CD14-positive monocyte (primary cell): Measurements from ENCODE around the gene PDIA5. TPM values are rescaled to one million over a fixed set of nuclear protein-coding genes. Genes with fewer than 3 reads are reported as not detected.

ENCODE experiments used
- DNase-seq, 3 donors: peaks; one replicate each; pipeline ENCODE4 v3.0.0-alpha.2; 2011 to 2022
- H2AFZ ChIP-seq: 2 replicates; pipeline ENCODE4 v1.6.0; 2012; ENCODE audit warnings: mild to moderate bottlenecking, low read depth, low read length, inconsistent platforms; ENCODE audit not compliant: insufficient read depth, poor library complexity, severe bottlenecking
- H3K27ac ChIP-seq, 2 donors: 1 replicate in 1 of 2; 2 replicates in 1 of 2; pipeline ENCODE4 v1.5.1; 2012 to 2013; ENCODE audit warnings: low read length in 2 of 2, control low read depth in 1 of 2, inconsistent platforms in 1 of 2, low read depth in 1 of 2, mild to moderate bottlenecking in 1 of 2
- H3K27me3 ChIP-seq, 2 donors: one replicate each; pipeline versions ENCODE4 v1.6.0 to v1.6.1; 2011 to 2013; ENCODE audit warnings: low read length in 2 of 2; ENCODE audit not compliant: control insufficient read depth in 2 of 2, insufficient read depth in 2 of 2
- H3K36me3 ChIP-seq, 2 donors: replicated peaks in 1 of 2; 1 replicate in 1 of 2; 2 replicates in 1 of 2; pipeline versions ENCODE4 v1.5.1 to v1.6.1; 2012 to 2013; ENCODE audit warnings: low read length in 2 of 2, control low read depth in 1 of 2, inconsistent platforms in 1 of 2, mild to moderate bottlenecking in 1 of 2; ENCODE audit not compliant: insufficient read depth in 2 of 2, control insufficient read depth in 1 of 2
- H3K4me1 ChIP-seq, 2 donors: 1 replicate in 1 of 2; 2 replicates in 1 of 2; pipeline versions ENCODE4 v1.5.1 to v1.6.1; 2012 to 2013; ENCODE audit warnings: low read length in 2 of 2, control low read depth in 1 of 2, inconsistent platforms in 1 of 2, mild to moderate bottlenecking in 1 of 2, moderate library complexity in 1 of 2; ENCODE audit not compliant: insufficient read depth in 2 of 2, control insufficient read depth in 1 of 2
- H3K4me2 ChIP-seq: replicated peaks from 2 replicates; pipeline ENCODE3; 2012; ENCODE audit warnings: low read length, moderate library complexity, mild to moderate bottlenecking; ENCODE audit not compliant: poor library complexity, severe bottlenecking; ENCODE audit errors: extremely low read depth
- H3K4me3 ChIP-seq, 3 experiments: fragments of 200-600 bp in 1 of 3; sonication (generic) in 1 of 3; replicated peaks in 1 of 3; 1 replicate in 2 of 3; 2 replicates in 1 of 3; pipeline ENCODE4 v1.5.1; 2011 to 2013; ENCODE audit warnings: low read length in 3 of 3, mild to moderate bottlenecking in 3 of 3, control low read depth in 2 of 3, low read depth in 2 of 3, inconsistent platforms in 1 of 3, moderate library complexity in 1 of 3
- H3K79me2 ChIP-seq: 2 replicates; pipeline ENCODE4 v1.6.0; 2012; ENCODE audit warnings: mild to moderate bottlenecking, control low read depth, inconsistent platforms, low read length, moderate library complexity; ENCODE audit not compliant: insufficient read depth
- H3K9ac ChIP-seq: 2 replicates; pipeline ENCODE4 v1.6.0; 2017; ENCODE audit warnings: low read length, mild to moderate bottlenecking; ENCODE audit not compliant: insufficient read depth, poor library complexity, severe bottlenecking
- H3K9me3 ChIP-seq, 2 donors: replicated peaks in 1 of 2; 1 replicate in 1 of 2; 2 replicates in 1 of 2; pipeline versions ENCODE4 v1.5.1 to v1.6.1; 2012 to 2013; ENCODE audit warnings: low read length in 2 of 2, control low read depth in 1 of 2; ENCODE audit not compliant: control insufficient read depth in 1 of 2, insufficient read depth in 1 of 2
- H4K20me1 ChIP-seq: 2 replicates; pipeline ENCODE4 v1.6.0; 2012; ENCODE audit warnings: mild to moderate bottlenecking, low read length, control low read depth, moderate library complexity; ENCODE audit not compliant: insufficient read depth
- H3K27ac Mint-ChIP-seq, 7 donors: one replicate each; pipeline ENCODE4 v1.8.0; 2020; ENCODE audit warnings: mild to moderate bottlenecking in 7 of 7, mixed read lengths in 7 of 7, moderate library complexity in 6 of 7, inconsistent platforms in 2 of 7
- H3K27me3 Mint-ChIP-seq, 3 donors: one replicate each; pipeline ENCODE4 v1.8.0; 2021 to 2022; ENCODE audit warnings: low read depth in 3 of 3, mild to moderate bottlenecking in 3 of 3, mixed read lengths in 3 of 3, moderate library complexity in 3 of 3, inconsistent platforms in 1 of 3
- H3K36me3 Mint-ChIP-seq, 2 donors: one replicate each; pipeline ENCODE4 v1.8.0; 2020; ENCODE audit warnings: mixed read lengths in 2 of 2, inconsistent platforms in 1 of 2, mild to moderate bottlenecking in 1 of 2
- H3K4me1 Mint-ChIP-seq: one replicate; pipeline ENCODE4 v1.8.0; 2020; ENCODE audit warnings: mild to moderate bottlenecking, mixed read lengths
- H3K4me3 Mint-ChIP-seq, 2 donors: one replicate each; pipeline ENCODE4 v1.8.0; 2020; ENCODE audit warnings: mild to moderate bottlenecking in 2 of 2, mixed read lengths in 2 of 2, moderate library complexity in 1 of 2
- H3K9me3 Mint-ChIP-seq, 7 donors: one replicate each; pipeline ENCODE4 v1.8.0; 2020 to 2022; ENCODE audit warnings: mixed read lengths in 7 of 7, mild to moderate bottlenecking in 6 of 7, moderate library complexity in 6 of 7, inconsistent platforms in 2 of 7
- CTCF ChIP-seq: fragments of 200-600 bp; IDR thresholded peaks from one replicate; pipeline ENCODE4 v1.8.0; 2022; ENCODE audit warnings: antibody characterized with exemption, mild to moderate bottlenecking
- WGBS: methylation state at CpG from one replicate; pipeline ENCODE4 v1.1.5; 2013; ENCODE audit warnings: missing lambda C conversion rate; ENCODE audit not compliant: insufficient coverage; 5-methylcytosine and 5-hydroxymethylcytosine counted together
- intact Hi-C, 2 donors: fragments of 100-400 bp; cut with micrococcal nuclease; formaldehyde crosslinking; loops; one replicate each; pipeline versions ENCODE4 v1.15.0 to v1.15.1; 2023
- polyA plus RNA-seq, 3 donors: library from polyadenylated mRNA; depleted of rRNA in 1 of 3; unstranded in 2 of 3; stranded (reverse) in 1 of 3; fragments of 300-500 nt in 2 of 3; fragments of >200 nt in 1 of 3; fragmentation: Illumina TruSeq in 2 of 3; gene quantifications; 1 replicate in 2 of 3; 2 replicates in 1 of 3; pipeline ENCODE4 v1.2.3, GENCODE V29; 2012 to 2021

PDIA5 gene
- polyA plus RNA-seq, 3 donors: 7.1 to 10.0 (median 9.2) TPM

GRCh38 chr3:123098426-123099330 is 31.9 kb downstream of the PDIA5 start:
- no peak overlapping the region for H2AFZ ChIP-seq
- peaks cover 68 to 74% of the 10 kb centered on the region in 2 donors for H3K36me3 Mint-ChIP-seq
- peaks cover 7% of the 10 kb centered on the region for H3K4me1 Mint-ChIP-seq
- peak overlapping the region in 2 of 7 donors; percentile 20 to 66 for H3K27ac Mint-ChIP-seq
- H3K9ac ChIP-seq: no peak overlapping the region
- H3K9me3 ChIP-seq: no peaks in the 10 kb centered on the region
- H4K20me1 ChIP-seq: no peaks in the 10 kb centered on the region
- WGBS: no CpG with 5 or more reads among the region's 6 CpGs
- intact Hi-C loops: no loop called here
- H3K79me2 ChIP-seq: no peaks in the 10 kb centered on the region
- H3K4me1 ChIP-seq: no peaks in the 10 kb centered on the region
- no peak for TF ChIP-seq CTCF
- peaks cover 0 to 2% (median 0%) of the 10 kb centered on the region in 7 donors for H3K9me3 Mint-ChIP-seq
- no peaks in the 10 kb centered on the region for H3K27me3 ChIP-seq
- H3K27ac ChIP-seq: no peak overlapping the region
- no peak overlapping the region for H3K4me3 Mint-ChIP-seq
- peaks cover 41 to 90% of the 10 kb centered on the region in 2 donors for H3K36me3 ChIP-seq
- DNase-seq: no peak
- H3K27me3 Mint-ChIP-seq: peaks cover 0 to 2% (median 0%) of the 10 kb centered on the region in 3 donors
- no peak overlapping the region for H3K4me2 ChIP-seq
- H3K4me3 ChIP-seq: no peak overlapping the region

GRCh38 chr3:123099331-123100192 is 32.7 kb downstream of the PDIA5 start:
- H3K4me1 Mint-ChIP-seq: peaks cover 7% of the 10 kb centered on the region
- 98% methylated on average over 10 of the region's 12 CpGs for WGBS
- peaks cover 0 to 2% (median 0%) of the 10 kb centered on the region in 7 donors for H3K9me3 Mint-ChIP-seq
- no peak for DNase-seq
- TF ChIP-seq CTCF: no peak
- Histone ChIP-seq H3K4me2 (no peak overlapping the region), H3K4me3 (no peak overlapping the region), H4K20me1 (no peaks in the 10 kb centered on the region), H3K9ac (no peak overlapping the region), H2AFZ (no peak overlapping the region), H3K36me3 (peaks cover 40 to 90% of the 10 kb centered on the region in 2 donors), H3K9me3 (no peaks in the 10 kb centered on the region), H3K4me1 (no peaks in the 10 kb centered on the region), H3K27me3 (no peaks in the 10 kb centered on the region), H3K27ac (no peak overlapping the region), H3K79me2 (no peaks in the 10 kb centered on the region)
- H3K27ac Mint-ChIP-seq: peak overlapping the region in 2 of 7 donors; percentile 20 to 66
- H3K4me3 Mint-ChIP-seq: no peak overlapping the region
- H3K27me3 Mint-ChIP-seq: peaks cover 0 to 2% (median 0%) of the 10 kb centered on the region in 3 donors
- intact Hi-C loops: no loop called here
- H3K36me3 Mint-ChIP-seq: peaks cover 71 to 74% of the 10 kb centered on the region in 2 donors
